ENCODE data around the gene CHAF1B.

Gene CHAF1B

DNA sequence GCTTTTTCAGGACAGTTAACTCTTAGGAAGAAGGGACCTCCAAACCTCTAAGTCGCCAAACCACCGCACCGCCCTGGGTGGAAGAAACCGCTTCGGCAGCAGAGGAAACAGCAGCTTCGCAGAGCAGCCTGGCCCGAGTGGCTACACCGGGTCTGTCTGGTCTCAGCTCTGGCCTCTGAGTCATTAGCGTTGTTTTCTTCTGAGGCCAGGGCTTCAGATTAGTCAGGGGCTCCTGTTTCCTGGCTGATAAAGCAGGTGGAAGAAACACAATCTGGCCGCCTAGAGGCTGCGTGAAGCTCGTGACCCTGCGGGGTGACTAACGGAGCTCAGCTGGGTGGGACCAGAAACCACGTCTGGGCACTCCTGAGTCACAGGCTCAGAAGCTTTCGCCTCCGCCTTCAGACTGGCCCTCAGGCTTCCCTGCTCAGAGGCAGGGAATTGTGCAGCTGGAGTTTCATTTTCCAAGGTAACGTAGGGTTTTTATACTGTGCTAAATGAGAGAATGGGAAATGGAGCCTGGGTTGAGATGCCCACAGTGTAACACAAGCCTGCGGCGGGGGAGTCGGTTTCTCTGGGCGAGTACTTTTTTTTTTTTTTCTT, 44.9 kb downstream of the CHAF1B start:
- peak; percentile 99 for DNase-seq

DNA sequence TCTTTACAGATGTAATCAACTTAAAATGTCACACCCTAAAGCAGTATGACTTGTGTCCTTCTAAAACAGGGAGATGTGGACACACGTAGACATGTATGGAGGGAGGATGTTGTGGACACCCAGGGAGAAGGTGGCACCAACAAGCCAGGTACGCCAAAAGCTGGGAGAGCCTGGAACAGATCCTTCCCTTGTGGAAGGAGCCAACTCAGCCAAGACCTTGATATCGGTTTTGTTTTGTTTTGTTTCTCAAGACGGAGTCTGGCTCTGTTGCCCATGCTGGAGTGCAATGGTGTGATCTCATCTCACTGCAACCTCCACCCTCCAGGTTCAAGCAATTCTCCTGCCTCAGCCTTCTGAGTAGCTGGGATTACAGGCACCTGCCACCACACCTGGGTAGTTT, 45.6 kb downstream of the CHAF1B start:
- DNase-seq = no peak

DNA sequence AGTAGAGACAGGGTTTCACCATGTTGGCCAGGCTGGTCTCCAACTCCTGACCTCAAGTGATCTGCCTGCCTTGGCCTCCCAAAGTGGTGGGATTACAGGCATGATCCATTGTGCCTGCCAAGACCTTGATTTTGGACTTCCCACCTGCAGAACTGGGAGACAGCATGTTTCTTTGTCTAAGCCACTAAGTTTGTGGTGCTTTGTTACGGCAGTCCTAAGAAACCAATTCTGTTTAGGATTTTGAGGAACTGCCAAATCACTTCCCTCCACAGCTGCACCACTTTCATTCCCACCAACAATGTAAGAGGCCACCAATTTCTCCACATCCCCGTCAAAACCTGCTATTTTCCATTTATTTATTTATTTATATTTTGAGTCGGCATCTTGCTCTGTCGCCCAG, 46.1 kb downstream of the CHAF1B start:
- DNase-seq = no peak

DNA sequence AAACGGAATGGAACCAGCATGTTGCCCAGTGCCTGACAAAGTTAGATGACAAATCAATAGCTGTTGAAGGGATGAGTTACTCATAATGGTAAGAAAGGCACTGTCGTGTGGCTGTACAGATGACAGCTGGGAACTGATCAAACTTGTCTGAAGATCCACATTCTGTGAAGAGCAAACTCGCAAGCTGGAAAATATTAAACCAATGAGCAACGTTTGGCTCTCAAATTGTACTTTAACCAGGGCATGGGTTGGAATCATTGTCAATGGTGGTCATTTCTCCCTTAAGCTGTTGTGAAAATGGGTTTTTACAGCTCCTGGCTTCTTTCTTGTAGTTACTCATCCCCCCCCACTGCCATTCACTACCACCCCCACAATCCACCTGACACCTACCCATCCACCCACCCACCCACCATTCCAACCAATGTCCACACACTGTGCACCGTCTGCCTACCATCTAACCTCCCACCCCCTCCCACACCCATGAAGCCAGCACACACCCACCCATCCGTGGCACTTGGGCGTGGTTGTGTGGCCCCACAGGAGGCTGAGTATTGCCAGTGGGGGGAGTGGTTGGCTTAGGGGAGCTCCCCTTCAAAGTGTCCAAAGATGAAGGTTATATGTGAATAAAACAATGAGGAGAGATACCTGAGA, 48.0 kb downstream of the CHAF1B start:
- DNase-seq = no peak

- DNase-seq = no peak
Measured at GRCh38 chr21:36434144-36434543, 49.0 kb downstream of the CHAF1B start.

DNA sequence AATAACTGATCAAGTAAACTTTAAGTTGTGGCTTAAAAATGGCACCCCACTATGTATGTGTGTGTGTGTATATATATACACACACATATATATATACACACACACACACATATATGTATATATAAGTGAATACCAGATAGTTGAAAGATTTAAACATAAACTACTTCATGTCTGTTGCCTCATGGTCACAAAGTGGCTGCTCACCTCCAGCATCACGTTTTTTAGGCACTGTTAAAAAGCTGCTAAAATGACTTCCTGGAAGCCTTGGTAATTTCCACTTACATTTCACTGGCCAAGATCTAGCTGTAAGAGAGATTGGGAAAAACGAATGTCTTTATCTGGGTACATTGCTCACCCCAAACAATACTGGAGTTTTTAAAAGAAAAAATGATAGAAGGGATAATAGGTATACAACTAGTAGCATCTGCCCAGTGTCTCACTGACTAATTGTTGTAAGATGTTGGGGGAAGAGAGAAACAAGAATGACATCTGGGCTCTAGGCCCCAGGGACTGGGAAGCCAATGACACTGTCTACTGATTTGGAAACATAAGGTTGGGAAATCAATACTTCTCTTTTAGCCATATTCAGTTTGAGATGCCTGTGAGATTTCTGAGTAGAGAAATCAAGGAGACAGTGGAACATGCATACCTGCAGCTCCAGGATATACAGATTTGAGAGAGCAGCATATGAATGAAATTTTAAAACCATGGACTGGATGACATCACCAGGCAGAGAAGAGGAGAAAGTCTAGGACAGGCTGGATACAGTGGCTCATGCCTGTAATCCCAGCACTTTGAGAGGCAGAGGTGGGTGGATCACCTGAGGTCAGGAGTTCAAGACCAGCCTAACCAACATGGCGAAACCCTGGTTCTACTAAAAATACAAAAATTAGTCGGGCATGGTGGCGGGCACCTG, 51.9 kb downstream of the CHAF1B start:
- DNase-seq = no peak

GRCh38 chr21:36437745-36438128, 52.5 kb downstream of the CHAF1B start:
- no peak for DNase-seq

GRCh38 chr21:36441715-36442114, 56.5 kb downstream of the CHAF1B start:
- DNase-seq = no peak

GRCh38 chr21:36446301-36446700, 61.1 kb downstream of the CHAF1B start:
- no peak for DNase-seq

DNA sequence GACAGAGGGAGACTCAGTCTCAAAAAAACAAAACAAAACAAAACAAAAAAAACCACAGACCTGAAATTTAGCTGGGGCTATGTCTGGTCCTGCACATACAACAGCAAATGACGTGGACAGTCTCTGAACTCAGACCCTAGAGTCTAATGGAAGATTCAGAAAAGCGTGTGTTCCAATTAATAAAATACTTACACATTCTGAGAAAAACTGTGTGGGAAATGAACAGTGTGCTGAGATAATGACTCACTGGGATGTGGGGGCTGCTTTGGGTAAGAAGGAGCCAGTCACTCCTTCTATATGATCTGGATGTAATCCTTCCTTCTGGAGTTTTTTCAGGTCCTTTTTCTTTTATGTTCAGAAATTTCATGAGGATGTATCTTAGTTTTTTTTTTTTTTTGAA, 65.3 kb downstream of the CHAF1B start:
- no peak for DNase-seq

DNA sequence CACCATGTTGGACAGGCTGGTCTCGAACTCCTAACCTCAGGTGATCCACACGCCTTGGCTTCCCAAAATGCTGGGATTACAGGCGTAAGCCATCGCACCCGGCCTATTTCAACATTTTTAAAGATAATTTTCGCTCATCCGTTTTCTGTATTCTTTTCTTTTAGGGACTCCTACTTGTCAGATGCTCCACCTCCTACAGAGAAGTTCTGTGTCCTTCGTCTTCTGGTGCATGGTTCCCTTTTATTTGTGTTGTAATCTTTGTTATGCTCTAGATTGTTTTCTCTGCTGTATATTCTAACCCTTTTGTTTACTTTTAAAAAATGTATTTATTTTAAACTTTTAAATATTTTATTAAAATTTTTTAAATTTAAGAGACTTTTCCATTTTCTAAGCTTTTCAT, 66.3 kb downstream of the CHAF1B start:
- no peak for DNase-seq

DNA sequence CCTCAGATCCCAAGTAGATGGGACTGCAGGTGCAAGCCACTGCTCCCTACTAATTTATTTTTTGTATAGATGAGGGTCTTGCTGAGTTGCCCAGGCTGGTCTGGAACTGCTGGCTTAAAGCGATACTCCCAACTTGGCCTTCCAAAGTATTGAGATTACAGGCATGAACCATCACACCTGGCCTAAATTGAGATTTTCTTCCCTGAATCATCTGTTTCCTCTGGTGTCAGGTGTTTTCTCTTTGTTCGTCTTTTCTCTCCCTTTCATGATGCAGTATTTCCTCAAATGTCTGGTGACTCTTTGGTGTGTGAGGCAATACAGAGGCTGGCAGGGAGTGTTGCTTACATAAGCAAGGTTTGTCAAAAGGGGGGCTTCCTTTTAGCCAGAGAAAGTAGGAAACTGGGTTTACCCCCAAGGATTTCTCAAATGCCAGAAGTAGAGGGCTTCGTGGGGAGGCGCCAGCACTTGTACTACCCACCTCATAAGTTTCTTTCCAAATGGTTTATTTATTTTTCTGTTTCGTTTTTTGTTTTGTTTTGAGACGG, 67.2 kb downstream of the CHAF1B start:
- no peak for DNase-seq

GRCh38 chr21:36454093-36454531, 68.9 kb downstream of the CHAF1B start:
- DNase-seq = no peak

DNA sequence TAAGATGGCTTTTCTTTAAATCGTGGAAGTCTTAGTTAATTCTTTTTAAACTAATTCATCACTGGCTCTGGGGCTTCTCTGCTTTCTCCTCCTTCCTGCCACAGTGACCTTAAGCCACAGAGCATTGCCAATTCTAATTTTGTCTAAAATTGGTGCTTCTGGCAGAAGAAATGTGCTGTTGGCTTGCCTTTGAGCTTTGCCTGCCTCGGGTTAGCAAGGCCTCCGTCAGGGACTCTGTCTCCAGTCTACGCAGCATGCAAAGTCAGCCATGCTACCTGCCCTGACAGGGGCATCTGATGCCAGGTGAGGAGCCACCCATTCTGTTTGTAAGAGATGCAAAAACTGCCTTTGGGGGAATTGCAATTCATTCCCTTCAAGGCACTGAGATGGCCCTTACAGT, 69.5 kb downstream of the CHAF1B start:
- DNase-seq = no peak

GRCh38 chr21:36456729-36457414, 71.7 kb downstream of the CHAF1B start:
- DNase-seq = no peak

DNA sequence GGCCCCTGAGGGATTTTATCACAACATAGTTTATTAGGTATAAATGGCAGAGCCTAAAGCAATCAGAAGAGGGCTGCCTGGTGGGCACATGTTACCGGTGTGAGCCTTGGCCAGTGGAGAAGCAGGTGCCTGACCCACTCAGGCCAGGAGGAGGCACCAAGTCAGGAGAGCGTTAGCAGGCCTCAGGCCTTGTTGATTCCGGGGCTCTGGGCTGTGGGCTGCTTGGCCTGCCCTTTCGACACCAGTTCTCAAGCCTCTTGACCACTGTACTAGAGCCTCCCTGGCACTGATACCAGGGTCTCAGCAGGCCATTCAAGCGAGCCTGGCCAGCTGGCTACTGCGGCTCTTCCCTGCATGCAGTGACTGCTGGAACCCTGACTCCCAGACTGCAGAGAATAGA, 73.9 kb downstream of the CHAF1B start:
- DNase-seq = no peak

GRCh38 chr21:36460866-36461265, 75.7 kb downstream of the CHAF1B start:
- DNase-seq = no peak

DNA sequence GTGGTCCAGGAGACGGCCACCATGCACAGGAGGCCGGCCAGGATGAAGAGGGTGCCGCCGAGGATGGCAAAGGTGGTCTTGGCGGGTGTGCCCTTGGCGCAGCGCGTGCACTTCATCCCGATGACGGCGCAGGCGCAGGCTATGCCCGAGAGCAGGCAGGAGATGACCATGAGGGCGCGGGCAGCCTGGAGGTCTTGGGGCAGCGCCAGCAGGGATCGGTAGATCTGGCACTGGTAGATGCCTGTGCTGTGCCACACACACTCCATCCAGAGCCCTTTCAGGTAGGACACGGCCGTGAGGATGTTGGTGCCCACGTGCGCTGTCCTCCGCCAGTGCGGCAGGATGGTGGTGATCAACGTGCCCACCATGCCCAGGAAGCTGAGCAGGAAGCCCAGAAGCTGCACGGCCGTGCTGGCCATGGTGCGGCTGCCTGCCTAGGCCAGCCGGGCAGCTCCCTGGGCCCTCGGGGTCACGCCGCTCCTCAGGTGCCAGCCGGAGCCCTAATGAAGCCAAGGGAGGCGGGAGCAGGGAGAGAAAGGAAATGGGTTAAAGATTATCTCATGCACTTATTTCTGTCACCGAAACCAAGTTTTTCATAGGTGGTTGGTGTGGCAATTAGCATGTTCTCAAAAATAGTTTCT, 76.2 kb downstream of the CHAF1B start:
- no peak for DNase-seq

GRCh38 chr21:36461918-36462486, 76.8 kb downstream of the CHAF1B start:
- no peak for DNase-seq

DNA sequence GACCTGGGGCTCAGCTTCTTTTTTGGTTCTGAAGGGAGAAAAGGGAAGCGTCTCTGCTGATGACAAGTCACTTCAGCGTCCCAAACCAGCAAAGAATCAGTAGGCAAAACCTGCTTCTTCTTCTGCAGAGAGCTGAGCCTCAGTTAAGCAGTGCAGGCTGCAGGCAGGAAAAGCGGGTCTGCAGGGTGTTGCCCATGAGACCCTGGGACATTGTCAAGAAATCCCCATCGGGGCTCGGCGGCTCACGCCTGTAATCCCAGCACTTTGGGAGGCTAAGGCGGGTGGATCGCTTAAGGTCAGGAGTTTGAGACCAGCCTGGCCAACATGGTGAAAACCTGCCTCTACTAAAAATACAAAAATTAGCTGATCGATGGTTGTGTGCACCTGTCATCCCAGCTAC, 78.0 kb downstream of the CHAF1B start:
- no peak for DNase-seq

- no peak for DNase-seq
Measured at GRCh38 chr21:36463991-36464390, 78.8 kb downstream of the CHAF1B start.

DNA sequence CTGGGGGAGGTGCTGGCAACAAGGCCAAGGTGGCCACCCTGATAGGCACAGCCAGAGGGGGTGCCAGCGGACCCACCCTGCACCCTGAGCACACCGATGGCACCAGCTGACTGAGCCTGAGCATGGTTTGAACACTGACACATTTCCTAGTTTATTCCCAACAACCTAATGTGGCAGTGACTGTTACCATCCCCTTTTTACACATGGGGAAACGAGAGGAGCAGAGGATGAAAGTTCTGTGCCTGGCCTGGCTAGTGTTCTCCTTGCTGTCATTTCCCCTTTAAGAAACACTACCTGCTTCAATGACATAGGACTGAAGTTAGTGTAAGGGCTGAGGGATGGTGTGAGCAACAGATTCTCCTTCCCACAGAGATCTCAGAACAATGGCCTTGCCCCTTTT, 79.4 kb downstream of the CHAF1B start:
- DNase-seq = no peak

All from amniotic stem cell (primary cell).